GM04503 (cell line): ENCODE data around the gene PODXL.
"Not testable (repeated sequence)": the region's sequence is repeated elsewhere in the genome, so short reads cannot be mapped to it uniquely, and the experiment has no call there.

Source experiments
- DNase-seq: peaks from one replicate; pipeline ENCODE4 v3.0.0-alpha.2; 2012; ENCODE audit warnings: low read depth

Gene PODXL

DNA sequence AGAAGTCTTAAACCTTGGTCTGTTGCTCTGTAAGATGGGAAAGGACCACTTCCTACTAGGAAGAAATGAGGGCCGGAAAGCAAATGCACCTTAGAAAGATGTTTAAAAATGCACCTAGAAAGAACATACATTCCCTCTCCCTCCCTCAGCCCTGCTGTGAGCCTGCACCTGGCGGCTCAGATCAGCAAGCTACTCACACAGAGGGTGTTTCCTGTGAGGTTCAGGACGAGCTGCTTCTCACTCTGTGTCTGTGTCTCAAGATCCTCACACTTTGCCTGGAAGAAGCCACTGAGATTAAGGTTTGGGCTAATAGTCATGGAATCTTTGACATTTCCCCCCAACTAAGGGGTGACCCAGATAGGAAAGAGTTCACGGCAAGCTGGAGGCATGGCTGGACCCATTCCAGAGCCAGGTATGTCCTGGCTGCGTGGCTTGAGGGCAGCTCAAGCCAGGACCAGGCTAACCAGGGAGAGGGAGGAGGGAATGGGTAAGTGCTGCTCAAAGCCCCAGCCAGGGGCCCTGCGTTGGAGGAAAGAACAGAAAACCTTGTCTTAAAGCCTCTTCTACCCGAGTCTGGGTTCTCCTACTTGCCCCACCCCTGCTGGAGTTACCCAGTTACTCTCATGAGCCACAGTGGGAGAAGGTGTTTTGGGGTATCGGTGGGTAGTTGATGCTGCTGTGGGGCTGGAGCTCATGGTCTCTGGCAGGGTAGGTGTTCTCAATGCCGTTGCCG lies 47.5 kb downstream of the PODXL start:
- no peak for DNase-seq

DNA sequence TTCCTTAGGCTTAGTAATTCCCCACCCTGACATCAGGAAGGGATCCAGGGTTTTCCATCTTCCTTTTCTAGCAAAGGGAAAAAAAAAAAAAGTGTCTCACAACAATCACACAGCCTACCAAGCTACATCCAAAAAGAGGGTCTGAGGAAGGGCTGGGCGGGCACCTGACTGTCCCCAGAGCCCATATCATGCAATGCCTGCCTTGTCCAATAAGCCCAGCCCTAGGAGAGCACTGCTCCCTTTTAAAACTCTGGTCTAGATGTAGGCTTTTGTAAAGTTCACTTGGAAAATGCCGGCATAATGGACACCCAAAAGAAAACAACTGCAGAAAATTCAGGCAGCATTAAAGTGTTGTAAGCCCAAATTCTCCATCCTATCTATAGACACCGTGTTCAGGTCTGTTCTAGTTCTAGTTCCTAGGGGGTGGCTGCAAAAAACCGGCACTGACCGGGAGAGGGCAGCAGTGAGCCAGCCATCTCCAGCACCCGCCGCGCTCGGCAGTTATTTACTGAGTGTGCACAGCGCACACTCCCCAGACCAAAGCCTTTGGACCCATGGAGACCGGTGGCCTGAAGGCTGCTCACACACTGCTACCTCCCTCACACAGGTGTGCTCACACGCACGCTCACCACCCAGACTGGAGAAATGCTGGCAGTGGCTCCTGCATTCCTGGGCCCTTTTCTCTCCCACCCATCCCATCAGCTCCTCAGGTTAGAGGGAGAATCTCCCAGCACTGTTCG lies 48.7 kb downstream of the PODXL start:
- no peak for DNase-seq

DNA sequence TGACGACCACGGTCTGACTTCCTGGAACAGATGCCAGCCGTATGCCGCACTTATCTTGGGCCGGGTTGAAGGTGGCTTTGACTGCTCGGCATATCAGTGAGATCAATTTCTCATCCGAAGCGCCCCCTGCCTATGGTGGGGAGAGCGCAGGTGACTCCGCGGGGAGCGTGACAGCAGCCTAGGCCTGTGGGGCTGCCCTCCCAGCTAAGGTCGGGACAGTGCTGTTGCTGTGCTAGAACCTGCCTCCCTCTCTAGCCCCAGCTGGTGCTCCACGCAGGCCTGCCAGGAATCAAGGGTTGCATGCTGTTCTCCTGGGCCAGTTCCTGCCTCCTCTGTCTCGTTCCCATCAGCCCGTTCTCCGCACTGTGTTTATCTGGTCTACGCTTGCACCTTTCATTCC lies 49.8 kb downstream of the PODXL start:
- no peak for DNase-seq

DNA sequence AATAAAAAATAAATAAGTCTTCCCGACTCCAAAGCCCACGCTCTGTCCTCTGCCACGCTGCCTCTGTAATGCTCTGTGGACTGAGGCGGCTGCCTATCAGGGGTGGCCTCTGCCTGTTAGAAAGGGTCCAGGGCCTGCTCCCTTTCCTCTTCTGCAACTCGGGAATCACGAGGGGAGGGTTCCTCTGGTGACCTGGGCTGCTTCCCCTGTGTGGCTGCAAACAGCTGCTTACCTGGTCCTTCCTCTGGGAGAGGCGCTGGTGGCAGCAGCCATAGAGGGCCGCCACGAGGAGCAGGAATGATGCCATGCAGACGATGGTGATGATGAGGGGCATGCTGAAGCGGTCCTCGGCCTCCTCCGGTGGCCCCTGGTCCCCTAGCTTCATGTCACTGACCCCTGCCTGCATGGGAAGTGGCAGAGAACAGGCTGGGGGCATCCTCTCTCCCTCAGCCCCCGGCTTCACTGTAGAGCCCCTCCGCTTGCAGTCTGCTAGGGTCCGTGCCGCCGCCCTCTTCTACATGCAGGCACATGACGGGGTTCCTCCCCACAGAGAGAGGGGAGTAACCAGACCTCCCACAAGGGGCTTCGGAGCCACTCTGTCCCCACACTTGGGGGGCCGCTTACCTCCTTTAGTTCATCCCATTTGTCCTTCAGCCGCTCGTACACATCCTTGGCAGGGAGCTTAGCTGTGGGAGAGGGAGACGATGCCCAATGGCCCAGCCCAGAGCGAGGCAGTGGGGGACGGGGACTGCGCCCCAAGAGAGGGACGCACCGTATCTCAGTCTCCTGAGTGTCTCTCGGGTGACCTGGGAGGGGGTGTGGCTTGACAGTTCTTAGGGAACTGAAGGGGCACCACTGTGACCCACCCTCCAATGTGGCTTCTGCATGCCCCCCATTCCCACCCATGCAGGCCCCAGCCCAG lies 50.5 kb downstream of the PODXL start:
- no peak for DNase-seq

DNA sequence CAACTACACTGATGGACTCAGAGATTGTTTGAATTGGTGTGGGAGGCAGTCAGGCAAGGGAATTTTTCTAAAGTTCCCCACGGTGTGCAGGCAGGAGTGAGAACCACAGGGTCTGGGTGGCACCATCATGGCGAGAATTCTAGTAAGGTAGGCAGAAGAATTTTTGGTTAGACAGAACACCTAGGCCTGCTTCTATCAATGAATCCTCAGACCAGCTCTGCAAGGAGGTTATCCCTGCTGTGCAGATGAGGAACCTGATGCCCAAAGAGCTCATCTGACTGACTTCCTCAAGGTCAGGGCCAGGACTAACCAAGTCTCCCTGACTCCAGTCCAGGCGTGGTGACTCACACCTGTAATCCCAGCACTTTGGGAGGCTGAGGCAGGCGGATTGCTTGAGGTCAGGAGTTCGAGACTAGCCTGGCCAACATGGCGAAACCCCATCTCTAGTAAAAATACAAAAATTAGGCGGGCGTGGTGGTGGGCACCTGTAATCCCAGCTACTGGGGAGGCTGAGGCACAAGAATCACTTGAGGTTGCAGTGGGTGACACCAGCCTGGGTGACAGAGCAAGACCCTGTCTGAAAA lies 51.3 kb downstream of the PODXL start:
- not testable (repeated sequence) for DNase-seq

DNA sequence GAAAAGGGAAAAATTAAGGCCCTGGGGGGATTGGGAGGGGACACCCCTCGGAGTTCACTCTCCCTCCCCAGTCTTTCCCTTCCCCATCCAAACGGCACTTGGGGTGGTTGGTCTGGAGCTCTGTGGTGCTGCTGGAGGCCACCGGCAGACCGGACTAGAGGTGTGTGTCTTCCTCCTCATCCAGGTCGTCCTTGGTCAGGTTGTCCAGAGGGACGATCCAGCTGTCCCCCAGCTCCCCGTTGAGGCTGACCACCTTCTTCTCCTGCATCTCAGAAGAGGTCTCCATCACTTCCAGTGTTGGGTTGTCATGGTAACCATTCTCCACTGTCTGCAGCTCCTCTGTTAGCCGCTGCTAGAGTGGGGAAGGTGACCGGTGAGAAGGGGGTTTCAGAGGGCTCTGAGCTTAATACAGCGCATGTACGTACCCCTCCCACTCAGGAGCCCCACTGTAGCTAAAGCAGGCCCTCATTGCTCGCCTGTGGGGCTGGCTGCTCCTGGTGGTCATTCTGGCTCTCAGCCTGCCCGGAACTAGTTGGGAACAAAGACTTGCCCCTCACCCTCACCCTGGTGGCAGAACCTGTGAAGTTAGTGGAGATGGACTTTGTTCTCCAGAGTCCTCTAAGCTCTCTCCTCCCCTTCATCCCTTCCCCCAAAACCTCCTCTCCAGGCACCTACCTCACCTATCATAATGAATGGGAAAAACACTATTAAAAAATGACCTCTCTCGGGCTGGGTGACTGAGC lies 52.1 kb downstream of the PODXL start:
- no peak for DNase-seq

DNA sequence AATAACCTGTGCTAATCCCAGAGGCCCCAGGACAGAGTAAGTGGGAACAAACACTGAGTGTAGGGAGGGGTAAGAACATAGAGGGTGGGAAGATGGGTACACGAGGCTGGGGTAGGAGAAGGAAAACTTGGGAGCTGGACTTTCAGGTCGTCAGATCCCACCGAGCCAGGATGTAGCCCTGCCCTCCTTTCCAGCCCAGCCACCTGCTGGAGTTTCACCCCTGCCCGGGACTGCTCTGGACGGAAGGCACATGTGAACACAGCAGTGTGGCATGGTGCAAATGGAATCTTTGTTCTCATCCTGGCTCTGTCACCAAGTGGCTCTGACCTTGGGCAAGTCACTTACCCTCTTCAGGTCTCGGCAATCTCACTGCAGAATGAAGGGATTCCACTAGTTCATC lies 52.8 kb downstream of the PODXL start:
- no peak for DNase-seq

DNA sequence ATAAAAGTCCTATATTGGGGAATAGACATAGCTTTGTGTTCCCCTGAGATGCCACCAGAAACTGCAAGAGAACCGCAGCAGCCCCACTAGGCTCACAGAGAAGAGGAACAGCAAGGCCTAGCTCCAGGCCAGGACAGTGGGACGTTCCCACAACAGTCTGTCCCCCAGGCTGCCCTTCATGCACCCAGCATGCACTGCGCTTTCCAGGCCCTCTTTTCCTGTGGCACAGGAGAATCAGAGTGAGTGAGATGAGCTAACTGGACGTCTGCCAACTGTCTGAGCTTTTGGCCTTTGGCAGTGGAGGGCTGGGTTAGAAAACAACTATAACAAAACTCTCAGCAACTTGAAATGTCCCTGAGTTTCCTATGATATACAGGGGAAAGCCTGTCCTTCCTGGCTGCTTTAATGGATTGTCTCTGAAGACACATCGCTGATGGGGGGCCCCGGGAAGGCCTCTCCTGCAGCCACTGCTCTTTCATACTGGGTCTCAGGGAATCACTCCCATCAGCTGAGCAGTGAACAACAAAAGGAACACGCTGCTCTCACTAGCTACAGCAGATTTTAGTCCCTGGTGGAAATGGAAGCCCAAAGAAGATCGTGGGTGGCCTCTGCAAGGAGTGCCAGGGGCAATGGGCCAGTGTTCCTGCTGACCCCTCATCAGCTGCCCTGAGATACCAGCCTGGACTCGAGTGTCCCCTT lies 53.5 kb downstream of the PODXL start:
- DNase-seq: no peak

DNA sequence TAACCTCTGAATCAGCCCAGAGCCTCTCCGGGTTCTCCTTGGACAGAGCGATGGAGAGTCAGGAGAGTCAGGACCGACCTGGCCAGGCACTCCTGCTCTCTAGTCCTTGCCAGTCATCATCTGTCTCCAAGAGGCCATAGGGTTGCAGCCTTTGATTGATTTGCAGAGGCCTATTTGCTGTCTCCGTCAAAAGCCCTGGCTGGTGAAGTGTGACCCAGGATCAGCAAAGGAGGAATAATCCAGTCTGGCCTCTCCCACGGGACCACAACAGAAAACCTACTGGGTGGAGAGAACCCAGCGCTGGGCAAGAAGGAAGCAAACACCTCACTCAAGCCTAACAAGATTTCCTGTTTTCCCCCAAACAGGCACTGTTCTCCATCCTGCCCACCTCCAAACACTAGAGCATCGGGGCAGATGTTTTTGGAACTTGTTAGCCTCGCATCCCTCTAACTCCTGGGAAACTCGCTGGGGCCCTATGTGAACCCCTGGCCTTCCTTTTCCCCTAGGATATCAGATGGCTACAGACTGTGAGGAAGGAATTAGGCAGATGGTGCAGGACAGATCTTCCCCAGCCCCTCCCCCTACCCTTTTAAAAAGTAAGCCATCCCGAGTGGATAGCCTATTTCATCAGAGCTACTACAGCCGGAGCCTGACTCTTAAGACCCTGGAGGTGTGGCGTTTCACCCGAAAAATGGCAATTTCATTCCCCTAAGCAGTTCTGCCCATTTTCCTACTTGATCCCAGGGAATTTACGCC lies 54.3 kb downstream of the PODXL start:
- no peak for DNase-seq

DNA sequence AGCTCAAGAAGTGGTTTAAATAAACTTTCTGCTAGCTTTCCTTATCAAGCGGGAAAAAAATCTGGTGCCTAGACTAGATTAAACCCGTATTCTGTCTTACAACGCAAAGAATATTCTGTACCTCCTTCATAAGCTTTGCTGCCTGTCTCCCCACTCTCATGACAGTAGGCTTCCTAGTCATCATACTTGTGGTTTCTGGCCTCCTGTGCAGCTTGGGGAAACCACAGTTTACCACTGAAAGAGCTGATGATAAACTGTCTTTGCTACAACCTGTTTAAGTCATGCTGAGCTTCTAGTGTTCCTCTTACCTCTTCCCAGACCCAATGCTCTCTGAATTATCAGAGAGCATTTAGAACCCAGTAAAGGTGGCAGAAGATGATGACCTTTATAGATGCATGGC lies 55.0 kb downstream of the PODXL start:
- DNase-seq: no peak

DNA sequence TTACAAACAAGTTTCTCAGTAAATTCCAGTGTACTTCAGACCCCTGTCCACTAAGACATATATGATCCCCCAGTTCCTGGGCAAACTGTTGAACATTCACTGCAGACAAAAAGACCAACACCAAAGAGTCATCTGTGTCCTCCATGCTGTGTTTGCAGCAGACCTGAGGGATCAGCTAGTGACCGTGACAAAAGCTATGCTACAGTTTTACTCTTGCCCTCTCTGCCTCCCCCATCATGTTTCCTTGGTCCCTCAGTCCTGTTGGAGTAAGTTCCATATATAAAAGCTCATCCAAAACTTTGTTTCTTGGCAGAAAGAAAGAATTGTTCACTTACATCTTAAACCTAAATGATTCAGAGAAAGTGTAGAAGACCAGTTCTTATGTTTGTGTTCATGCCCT lies 56.1 kb downstream of the PODXL start:
- DNase-seq: no peak

DNA sequence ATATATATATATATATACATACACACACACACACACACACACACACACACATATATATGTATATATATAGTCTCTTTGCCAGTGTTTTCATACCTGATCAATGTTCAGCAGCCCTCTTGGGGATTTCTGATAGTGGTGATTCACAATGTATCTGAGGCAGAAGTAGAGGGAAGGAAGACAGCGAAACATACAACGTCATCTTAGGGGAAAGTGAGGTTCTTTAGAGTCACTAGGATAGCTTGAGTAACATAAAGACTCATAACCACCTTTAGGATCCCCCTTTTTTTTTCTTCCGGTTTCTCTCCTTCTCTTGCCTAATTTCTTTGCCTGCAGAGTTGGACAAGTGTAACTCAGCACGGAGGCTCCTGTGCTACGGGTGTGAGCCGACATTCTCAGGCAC lies 56.6 kb downstream of the PODXL start:
- DNase-seq: no peak

DNA sequence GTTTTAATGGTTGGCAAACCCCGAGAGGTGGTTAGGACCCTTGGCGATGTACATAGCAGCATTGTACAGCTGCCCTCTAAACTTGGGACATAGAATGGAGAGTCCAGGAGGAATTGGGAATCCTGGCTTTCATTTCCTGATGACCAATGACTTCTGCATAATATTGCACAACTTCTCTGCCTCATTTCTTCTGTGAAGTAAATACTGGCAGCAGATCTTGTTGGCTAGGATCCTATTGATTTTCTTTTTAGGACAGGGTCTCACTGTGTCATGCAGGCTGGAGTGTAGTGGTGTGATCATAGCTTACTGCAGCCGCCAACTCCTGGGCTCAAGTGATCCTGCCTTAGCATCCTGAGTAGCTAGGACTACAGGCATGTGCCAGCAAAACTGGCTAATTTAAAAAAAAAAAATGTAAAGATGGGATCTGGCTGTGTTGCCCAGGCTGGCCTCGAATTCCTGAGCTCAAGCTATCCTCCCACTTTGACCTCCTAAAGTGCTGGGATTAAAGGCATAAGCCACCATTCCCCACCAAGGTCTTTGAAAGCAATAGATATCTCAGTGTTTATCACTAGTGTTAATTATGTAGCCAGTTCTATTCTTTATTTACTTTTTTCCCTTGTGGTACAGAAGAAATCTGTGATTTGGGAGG lies 58.1 kb downstream of the PODXL start:
- DNase-seq: peak; percentile 45

DNA sequence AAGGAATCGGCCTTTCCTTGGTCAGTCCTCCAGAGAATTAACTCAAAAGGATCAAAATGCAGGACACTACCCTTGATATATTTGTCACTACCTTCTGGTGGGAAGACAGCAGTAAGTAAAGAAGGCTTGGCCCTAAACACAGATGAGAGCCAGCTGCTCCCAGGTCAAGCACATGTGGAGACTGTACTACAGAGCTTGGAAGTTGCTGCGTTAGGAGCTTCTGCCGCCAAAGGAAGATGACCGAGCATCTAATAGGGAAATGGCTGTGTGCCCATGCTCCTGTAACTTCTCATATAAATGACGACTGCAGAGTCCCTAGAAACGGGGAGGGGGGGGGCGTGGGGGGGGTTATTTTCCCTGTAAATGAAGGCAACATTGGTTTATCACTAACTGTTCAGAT lies 59.0 kb downstream of the PODXL start:
- no peak for DNase-seq

DNA sequence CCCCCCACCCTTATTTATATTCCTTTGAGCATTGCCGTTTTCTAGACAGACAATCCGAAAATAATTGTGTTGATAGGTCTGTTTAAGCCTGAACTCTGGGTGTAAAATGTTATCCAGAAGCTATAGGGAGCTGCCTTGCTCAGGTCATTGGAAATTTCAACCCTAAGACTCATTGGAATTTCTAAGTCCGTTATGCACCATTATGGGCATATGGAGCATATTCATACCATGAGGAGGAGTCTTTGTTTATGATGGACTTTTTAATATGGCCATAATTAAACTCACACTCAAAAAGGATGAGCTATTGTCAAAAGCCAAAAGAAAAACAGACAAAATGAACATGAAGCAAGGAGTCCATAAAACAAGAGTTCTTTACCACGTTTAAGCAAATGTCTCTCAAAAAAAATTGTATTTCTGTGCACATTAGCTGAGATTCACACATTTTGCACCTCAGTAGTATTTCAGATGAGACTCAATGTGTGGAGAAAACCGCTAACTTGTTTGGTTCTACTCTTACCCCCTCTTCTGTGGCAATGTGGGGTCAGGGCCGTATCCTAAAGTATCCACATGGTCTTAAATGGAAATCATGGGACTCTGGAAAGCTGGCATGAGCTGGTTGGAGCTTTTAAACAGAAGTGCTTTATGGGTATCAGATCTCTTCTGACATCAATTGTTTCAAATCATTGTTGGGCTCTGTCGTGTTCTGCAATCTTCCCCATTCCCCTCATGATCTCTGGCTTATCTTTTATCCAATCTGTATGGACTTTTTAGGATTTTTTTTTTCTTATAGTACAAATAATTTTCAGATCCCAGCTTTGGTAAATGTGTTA lies 60.5 kb downstream of the PODXL start:
- DNase-seq: no peak

DNA sequence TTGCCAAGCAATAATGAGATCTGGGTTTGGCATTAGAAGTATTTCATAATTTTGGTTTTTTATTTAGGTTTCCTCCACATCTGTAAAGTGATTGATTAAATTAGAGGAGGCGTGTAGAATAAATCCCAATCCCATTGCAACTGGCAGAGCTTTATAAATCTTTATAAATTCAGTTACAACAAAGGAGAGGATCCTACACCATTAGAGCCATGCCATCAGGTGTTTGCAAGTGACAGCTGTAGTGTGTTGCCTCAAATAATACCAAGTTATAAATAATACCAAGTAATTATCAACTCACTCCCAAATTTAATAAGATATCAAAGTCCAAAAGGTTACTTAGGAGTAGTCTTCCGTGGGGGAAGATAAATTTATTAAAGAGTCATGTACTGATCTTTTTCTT lies 62.2 kb downstream of the PODXL start:
- no peak for DNase-seq

DNA sequence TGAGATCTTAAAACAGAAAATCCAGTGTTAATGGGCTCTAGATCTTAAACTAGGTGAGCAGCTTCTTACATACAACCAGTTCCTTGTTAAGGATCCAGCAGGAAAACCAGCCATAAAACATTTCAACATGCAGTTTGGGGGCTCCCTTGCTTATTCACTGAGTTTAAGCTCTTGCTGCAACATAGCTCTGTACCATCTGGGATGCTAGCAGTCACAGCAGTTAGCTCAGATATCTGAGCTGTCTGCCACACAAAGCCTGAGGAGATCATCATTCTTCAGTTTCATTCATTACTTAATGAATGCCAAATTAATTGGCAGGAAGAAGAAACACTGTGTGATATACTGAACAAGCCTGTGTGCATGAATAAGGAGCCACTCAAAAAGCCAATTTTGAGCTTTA lies 62.8 kb downstream of the PODXL start:
- no peak for DNase-seq

DNA sequence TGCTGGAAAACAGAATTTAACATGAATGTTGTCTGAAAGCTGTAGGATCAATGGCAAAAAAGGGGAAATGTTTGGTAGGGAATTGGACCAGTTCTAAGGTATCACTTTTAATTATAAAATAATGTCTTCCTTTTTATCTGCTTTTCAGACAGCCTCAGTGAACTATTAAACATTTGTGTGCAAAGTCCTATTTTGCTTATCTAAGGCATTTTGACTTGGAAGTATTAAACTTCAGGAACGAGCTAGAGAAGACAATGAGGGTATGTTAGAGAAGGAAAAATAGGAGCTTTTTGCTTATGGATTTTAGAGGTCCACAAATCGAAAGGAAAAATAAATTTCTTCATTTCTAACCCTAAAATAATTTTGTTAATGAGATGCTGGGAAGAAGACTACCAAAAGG lies 63.3 kb downstream of the PODXL start:
- no peak for DNase-seq

DNA sequence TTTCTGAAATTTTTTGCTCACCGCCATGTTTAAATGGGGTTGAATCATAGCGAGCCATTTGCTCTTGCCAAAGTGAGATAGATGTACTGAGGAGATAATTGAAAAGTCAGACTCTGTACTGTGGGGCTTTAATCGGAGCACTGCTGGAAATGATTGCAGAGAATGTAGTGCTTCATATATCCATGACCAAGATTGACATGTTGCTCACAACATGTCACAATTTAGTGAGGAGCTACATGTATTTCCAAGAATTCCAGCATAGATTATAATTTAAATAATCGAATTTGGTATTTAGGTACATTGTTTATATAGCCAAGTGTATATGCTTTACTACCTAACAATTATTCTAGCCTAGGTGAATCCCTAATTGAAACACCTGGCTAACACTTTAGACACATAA lies 66.5 kb downstream of the PODXL start:
- no peak for DNase-seq
